ENCODE data around the gene AFF1.

GRCh38 chr4:87018753-87019152 lies 83.9 kb downstream of the AFF1 start:
- TF ChIP-seq CTCF (IDR thresholded peaks at IDR 0.05) (no peak), POLR2A (IDR thresholded peaks at IDR 0.05) (no peak), EP300 (IDR thresholded peaks at IDR 0.05) (no peak)
